A673 (cell line): ENCODE results near the gene REELD1. TPM values are rescaled to one million over a fixed set of nuclear protein-coding genes. Genes with fewer than 3 reads are reported as not detected.

Source experiments
- BruUV-seq: library from RNA; stranded (reverse); fragments of 400-500 nt; replicated peaks from 2 replicates; lab custom pipeline; 2021; lab: Mats Ljungman, UMichigan
- CTCF ChIA-PET: fragments of 300-600 bp; sonication (Branson Sonifier 250); formaldehyde crosslinking; loops from one replicate; lab custom pipeline; 2022; ENCODE audit warnings: antibody characterized with exemption; lab: Charles Lee
- POLR2A ChIA-PET: fragments of 300-600 bp; sonication (Branson Sonifier 250); formaldehyde crosslinking; loops from one replicate; lab custom pipeline; 2022; ENCODE audit warnings: antibody characterized with exemption; ENCODE audit not compliant: low non-redundant PET; lab: Charles Lee
- DNase-seq: peaks from one replicate; pipeline ENCODE4 v3.0.0-alpha.2; 2015; ENCODE audit warnings: low spot score
- H3K27ac ChIP-seq: fragments of 200-600 bp; sonication (generic); 2 replicates; pipeline ENCODE4 v1.5.1; 2016; ENCODE audit warnings: mixed run types, low read depth, mild to moderate bottlenecking, mixed read lengths, antibody characterized with exemption, low read length; ENCODE audit not compliant: poor library complexity, severe bottlenecking
- H3K27me3 ChIP-seq: fragments of 200-600 bp; sonication (generic); replicated peaks from 2 replicates; pipeline ENCODE4 v1.6.1; 2017; ENCODE audit warnings: mixed run types, low read depth, mild to moderate bottlenecking, mixed read lengths, antibody characterized with exemption, low read length; ENCODE audit not compliant: insufficient read depth, poor library complexity
- H3K36me3 ChIP-seq: fragments of 200-600 bp; sonication (generic); 2 replicates; pipeline ENCODE4 v1.6.1; 2016; ENCODE audit warnings: mixed run types, mild to moderate bottlenecking, mixed read lengths, antibody characterized with exemption, low read length; ENCODE audit not compliant: insufficient read depth, poor library complexity, severe bottlenecking
- H3K4me1 ChIP-seq: fragments of 200-600 bp; sonication (generic); 2 replicates; pipeline ENCODE4 v1.6.1; 2017; ENCODE audit warnings: mixed run types, mild to moderate bottlenecking, mixed read lengths, antibody characterized with exemption, low read length; ENCODE audit not compliant: insufficient read depth, poor library complexity, severe bottlenecking
- H3K4me3 ChIP-seq: fragments of 200-600 bp; sonication (generic); 2 replicates; pipeline ENCODE4 v1.5.1; 2016; ENCODE audit warnings: low read depth, mixed run types, mild to moderate bottlenecking, mixed read lengths, low read length; ENCODE audit not compliant: poor library complexity, severe bottlenecking
- H3K9me3 ChIP-seq: fragments of 200-600 bp; sonication (generic); 2 replicates; pipeline ENCODE4 v1.6.1; 2016; ENCODE audit warnings: mixed run types, low read depth, mild to moderate bottlenecking, mixed read lengths, antibody characterized with exemption, low read length; ENCODE audit not compliant: poor library complexity, severe bottlenecking
- EZH2 ChIP-seq: fragments of 200-600 bp; sonication (generic); IDR thresholded peaks from 2 replicates; pipeline ENCODE4 v1.6.1; 2017; ENCODE audit warnings: borderline replicate concordance, low read depth, mild to moderate bottlenecking, mixed read lengths, antibody characterized with exemption, low read length; ENCODE audit not compliant: poor library complexity, severe bottlenecking
- intact Hi-C: fragments of 100-400 bp; cut with micrococcal nuclease; formaldehyde crosslinking; loops from one replicate; pipeline ENCODE4 v1.10.0; 2022; ENCODE audit not compliant: unreplicated experiment
- total RNA-seq: library from RNA; stranded (reverse); gene quantifications from 2 replicates; pipeline ENCODE4 v1.2.3, GENCODE V29; 2021
- TF ChIP-seq, protein P1 (sequence below): fragments of 300-800, 200-600 bp; sonication (generic); conservative IDR thresholded peaks from 2 replicates; pipeline ENCODE4 v1.5.1; 2017; ENCODE audit warnings: low read depth, mild to moderate bottlenecking, antibody characterized with exemption, low read length, moderate library complexity, mixed read lengths

REELD1 gene
- total RNA-seq, 1 experiment from 2014 or later: not detected

DNA sequence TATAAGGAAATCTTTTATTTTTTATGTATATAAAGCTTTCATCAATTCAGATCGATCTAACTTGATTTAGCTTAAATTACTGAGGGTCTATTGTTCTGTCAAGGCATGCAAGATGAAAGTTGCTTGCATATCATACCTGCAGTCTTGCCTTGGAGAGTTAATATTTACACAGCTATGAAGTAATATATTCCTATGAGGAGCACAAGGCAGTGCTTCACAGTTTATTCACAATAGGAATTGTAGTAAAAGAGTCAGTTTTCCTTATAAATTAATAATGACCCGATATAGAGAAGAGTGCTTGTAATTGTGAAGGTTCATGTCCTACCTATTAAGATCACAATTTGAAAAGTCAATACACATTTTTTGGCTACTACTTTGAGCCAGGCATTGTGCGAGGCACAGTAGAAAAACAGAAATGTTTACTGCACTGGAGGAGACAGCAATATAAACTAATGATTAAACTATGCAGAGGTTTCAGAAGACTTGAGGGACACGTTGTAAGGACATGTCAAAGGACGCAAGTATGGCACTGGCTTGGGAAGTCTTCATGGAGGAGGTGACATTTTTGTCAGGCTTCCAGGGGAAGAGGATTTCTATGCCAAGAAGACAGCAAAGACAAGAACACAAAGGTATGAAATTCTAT, 38.8 kb downstream of the REELD1 start:
- Histone ChIP-seq H3K9me3 (no peaks in the 10 kb centered on the region), H3K27me3 (no peaks in the 10 kb centered on the region), H3K4me1 (peaks cover 7% of the 10 kb centered on the region), H3K36me3 (no peaks in the 10 kb centered on the region), H3K27ac (no peak overlapping the region), H3K4me3 (no peak overlapping the region)
- ChIA-PET CTCF (no interaction called here), POLR2A (no interaction called here)
- no peak for DNase-seq
- no peak for TF ChIP-seq EZH2
- TF ChIP-seq, protein P1, sequence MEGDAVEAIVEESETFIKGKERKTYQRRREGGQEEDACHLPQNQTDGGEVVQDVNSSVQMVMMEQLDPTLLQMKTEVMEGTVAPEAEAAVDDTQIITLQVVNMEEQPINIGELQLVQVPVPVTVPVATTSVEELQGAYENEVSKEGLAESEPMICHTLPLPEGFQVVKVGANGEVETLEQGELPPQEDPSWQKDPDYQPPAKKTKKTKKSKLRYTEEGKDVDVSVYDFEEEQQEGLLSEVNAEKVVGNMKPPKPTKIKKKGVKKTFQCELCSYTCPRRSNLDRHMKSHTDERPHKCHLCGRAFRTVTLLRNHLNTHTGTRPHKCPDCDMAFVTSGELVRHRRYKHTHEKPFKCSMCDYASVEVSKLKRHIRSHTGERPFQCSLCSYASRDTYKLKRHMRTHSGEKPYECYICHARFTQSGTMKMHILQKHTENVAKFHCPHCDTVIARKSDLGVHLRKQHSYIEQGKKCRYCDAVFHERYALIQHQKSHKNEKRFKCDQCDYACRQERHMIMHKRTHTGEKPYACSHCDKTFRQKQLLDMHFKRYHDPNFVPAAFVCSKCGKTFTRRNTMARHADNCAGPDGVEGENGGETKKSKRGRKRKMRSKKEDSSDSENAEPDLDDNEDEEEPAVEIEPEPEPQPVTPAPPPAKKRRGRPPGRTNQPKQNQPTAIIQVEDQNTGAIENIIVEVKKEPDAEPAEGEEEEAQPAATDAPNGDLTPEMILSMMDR: no peak
- intact Hi-C loops: no loop called here
- no TSS peak for BruUV-seq

DNA sequence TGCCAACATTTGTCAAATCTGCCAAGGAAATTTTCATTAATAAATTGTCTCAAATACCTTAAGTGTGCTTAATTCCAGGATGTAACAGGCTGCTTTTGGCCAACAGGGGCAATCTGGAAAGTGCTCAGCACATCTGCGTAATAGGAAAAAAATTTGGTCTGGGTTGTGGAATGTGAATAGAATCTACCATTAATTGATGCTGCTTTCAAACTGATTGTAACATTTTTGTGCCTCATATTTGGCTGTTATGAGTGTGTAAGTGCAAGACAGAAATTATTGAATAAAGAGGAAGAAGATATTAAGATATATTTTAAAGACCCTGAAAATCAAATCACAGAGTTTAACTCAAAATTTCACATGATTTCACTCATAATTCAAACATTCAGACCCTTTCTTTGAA, 41.1 kb downstream of the REELD1 start:
- H3K4me1 ChIP-seq: peaks cover 7% of the 10 kb centered on the region
- DNase-seq: peak; percentile 55
- CTCF ChIA-PET: no interaction called here
- H3K9me3 ChIP-seq: no peaks in the 10 kb centered on the region
- peak overlapping the region; percentile 58 for H3K27ac ChIP-seq
- H3K27me3 ChIP-seq: no peaks in the 10 kb centered on the region
- TF ChIP-seq EZH2: no peak
- TF ChIP-seq, protein P1: no peak
- POLR2A ChIA-PET: no interaction called here
- intact Hi-C loops: no loop called here
- BruUV-seq: TSS peak; percentile 24
- H3K36me3 ChIP-seq: no peaks in the 10 kb centered on the region
- H3K4me3 ChIP-seq: no peak overlapping the region

DNA sequence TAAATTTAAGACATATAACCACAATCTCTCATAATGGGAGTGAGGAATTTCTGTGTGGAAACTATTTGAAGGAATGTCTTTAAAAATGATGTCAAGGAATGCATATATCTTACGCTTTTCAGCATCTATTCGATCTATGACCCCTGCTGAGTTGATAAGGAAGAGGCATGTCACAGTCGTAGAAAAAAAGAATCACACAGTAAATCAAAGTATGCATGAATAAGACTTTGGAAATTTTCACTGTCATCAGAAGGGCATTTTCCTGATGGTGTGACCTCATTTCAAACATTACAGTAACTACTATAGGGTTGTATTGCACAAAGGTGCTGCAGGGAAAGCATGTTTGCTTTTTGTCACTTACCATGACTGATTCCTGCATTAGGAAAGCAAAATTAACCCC, 41.5 kb downstream of the REELD1 start:
- intact Hi-C loops: no loop called here
- H3K9me3 ChIP-seq: no peaks in the 10 kb centered on the region
- peak; percentile 76 for DNase-seq
- H3K4me1 ChIP-seq: peaks cover 7% of the 10 kb centered on the region
- no peaks in the 10 kb centered on the region for H3K36me3 ChIP-seq
- H3K27me3 ChIP-seq: no peaks in the 10 kb centered on the region
- no TSS peak for BruUV-seq
- ChIA-PET CTCF (no interaction called here), POLR2A (no interaction called here)
- no peak overlapping the region for H3K4me3 ChIP-seq
- H3K27ac ChIP-seq: peak overlapping the region; percentile 58
- TF ChIP-seq, protein P1: no peak
